HUES48 (cell line): ENCODE data around the gene CCDC117.
A peak's percentile ranks its signal among the peaks of the same experiment; 100 is the strongest.

Experiments
- H3K27ac ChIP-seq: one replicate; pipeline ENCODE4 v1.7.0; 2013; ENCODE audit warnings: low read depth, low read length, inconsistent platforms
- H3K27me3 ChIP-seq: 2 replicates; pipeline ENCODE4 v1.6.1; 2013; ENCODE audit warnings: mild to moderate bottlenecking, low read length; ENCODE audit not compliant: control insufficient read depth, insufficient read depth
- H3K36me3 ChIP-seq: 2 replicates; pipeline ENCODE4 v1.6.1; 2013; ENCODE audit warnings: low read length; ENCODE audit not compliant: control insufficient read depth, insufficient read depth
- H3K4me1 ChIP-seq: 2 replicates; pipeline ENCODE4 v1.6.1; 2013; ENCODE audit warnings: mild to moderate bottlenecking, low read length; ENCODE audit not compliant: control insufficient read depth, insufficient read depth
- H3K4me3 ChIP-seq: 2 replicates; pipeline ENCODE4 v1.5.1; 2013; ENCODE audit warnings: mild to moderate bottlenecking, low read depth, low read length
- H3K9ac ChIP-seq: 2 replicates; pipeline ENCODE4 v1.6.1; 2013; ENCODE audit warnings: mild to moderate bottlenecking, low read depth, low read length, moderate library complexity
- H3K9me3 ChIP-seq: 2 replicates; pipeline ENCODE4 v1.6.1; 2013; ENCODE audit warnings: low read length; ENCODE audit not compliant: control insufficient read depth, insufficient read depth

The CCDC117 gene

DNA sequence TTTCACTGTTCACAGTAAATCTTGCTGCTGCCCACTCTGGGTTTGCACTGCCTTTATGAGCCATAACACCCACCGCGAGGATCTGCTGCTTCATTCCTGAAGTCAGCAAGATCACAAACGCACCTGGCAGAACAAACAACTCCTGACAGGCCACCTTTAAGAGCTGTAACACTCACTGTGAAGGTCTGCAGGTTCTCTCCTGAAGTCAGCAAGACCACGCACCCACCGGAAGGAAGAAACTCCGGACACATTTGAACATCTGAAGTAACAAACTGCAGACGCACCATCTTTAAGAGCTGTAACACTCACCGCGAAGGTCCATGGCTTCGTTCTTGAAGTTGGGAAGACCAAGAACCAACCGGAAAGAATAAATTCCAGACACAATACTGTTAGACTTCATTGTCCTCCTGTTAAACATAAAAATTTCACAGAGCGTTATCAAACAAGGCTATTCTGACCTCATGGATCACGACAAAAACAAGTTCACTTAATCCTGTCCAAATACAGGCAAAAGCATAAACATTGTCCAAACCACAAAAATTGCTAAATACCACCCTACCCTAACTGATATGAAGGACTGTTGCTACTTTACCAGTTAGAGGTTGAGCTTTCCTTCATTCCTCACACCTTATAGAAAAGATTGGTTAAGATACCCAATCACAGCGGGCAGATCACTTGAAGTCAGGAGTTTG, 3.0 kb upstream of the CCDC117 start:
- no peaks in the 10 kb centered on the region for H3K4me1 ChIP-seq

DNA sequence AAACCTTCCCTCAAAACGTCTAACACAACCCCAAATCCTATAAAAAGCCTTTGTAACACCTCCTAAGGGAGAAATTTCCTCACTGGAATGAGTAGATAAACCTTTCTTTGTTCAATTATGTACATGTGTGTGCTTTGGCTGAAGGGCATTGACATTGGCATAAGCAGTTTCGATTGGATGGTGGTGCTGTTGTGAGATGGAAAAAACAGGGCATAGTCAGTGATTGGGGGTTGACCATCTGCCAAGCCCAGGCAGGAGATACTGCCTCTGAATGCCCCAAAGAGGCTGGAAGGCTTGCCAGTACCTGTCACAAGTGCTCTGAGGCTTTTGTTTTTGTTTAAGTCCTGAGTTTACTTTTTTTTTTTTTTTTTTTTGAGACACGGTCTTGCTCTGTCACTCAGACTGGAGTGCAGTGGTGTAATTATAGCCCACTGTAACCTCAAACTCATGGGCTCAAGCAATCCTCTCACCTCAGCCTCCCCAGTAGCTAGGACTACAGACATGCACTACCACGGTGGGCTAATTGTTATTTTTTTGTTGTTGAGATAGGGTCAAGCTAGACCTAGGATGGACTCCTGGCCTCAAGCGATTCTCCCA, 1.2 kb upstream of the CCDC117 start:
- Histone ChIP-seq H3K27me3 (no peaks in the 10 kb centered on the region), H3K4me3 (no peak overlapping the region), H3K4me1 (no peaks in the 10 kb centered on the region), H3K9ac (no peak overlapping the region), H3K27ac (no peak overlapping the region), H3K36me3 (peaks cover 17% of the 10 kb centered on the region), H3K9me3 (no peaks in the 10 kb centered on the region)

More for the DNA sequence above, 3.0 kb upstream of the CCDC117 start:
- Histone ChIP-seq H3K4me3 (no peak overlapping the region), H3K36me3 (peaks cover 5% of the 10 kb centered on the region), H3K27ac (no peak overlapping the region), H3K9ac (no peak overlapping the region), H3K27me3 (no peaks in the 10 kb centered on the region), H3K9me3 (no peaks in the 10 kb centered on the region)

DNA sequence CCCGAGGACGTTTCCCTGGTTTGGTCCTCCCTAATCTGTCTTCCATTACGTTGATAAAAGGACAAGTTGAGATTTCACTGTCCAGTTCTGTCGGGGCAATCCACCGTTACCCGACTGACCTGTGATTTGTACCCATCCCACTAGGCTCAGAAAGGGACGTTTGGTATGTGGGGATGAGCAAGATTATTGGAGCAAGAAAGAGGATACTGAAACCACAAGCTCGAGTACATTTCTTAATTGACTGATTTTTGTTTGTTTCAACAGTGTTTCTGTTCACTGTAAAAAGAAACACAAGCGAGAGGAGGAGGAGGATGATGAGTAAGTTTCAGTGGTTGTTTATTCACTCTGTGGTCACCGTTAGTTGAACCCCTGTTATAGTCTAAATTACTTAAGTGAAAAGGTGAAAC, 969 bp downstream of the CCDC117 start:
- Histone ChIP-seq H3K4me3 (peak overlapping the region; percentile 72), H3K27ac (peak overlapping the region; percentile 93), H3K9me3 (no peaks in the 10 kb centered on the region), H3K27me3 (no peaks in the 10 kb centered on the region), H3K4me1 (no peaks in the 10 kb centered on the region), H3K9ac (peak overlapping the region; percentile 62), H3K36me3 (peaks cover 25% of the 10 kb centered on the region)

DNA sequence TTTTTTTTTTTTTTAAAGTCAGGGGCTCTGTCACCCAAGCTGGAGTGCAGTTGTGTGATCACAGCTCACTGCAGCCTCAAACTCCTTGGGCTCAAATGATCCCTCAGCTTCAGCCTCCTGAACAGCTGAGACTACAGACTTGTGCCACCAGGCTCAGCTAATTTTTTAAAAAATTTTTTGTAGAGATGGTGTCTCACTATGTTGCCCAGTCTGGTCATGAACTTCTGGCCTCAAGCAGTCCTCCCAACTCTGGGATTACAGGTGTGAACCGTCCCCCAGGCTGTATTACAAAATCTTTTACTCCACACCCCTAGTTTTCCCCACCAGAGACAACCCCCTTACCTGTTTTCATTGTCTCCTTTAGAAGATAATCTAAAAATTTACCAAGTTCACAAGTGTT, 1.9 kb downstream of the CCDC117 start:
- Histone ChIP-seq H3K27me3 (no peaks in the 10 kb centered on the region), H3K27ac (no peak overlapping the region), H3K36me3 (peaks cover 30% of the 10 kb centered on the region), H3K9me3 (no peaks in the 10 kb centered on the region), H3K4me3 (no peak overlapping the region), H3K4me1 (no peaks in the 10 kb centered on the region), H3K9ac (no peak overlapping the region)

DNA sequence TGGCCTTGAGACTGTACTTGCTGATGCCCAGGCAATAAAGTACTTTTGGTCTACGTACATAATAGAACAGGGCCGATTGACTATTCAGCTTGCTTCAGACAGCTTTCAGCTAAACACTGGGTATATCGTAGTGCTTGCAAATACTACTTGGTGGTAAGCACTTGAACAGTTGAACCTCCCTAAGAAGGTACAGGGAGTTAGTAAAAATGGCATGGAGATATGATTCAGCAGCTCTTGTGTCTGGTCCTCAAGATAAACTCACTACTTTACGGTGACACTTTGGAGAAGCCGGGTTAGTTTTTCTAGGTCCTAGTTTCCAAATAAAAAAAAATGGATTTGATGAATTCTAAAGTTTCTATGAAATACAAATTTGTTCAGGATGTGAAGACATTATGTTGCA, 7.3 kb downstream of the CCDC117 start:
- Histone ChIP-seq H3K4me1 (no peaks in the 10 kb centered on the region), H3K36me3 (peaks cover 63% of the 10 kb centered on the region), H3K27ac (no peak overlapping the region), H3K9me3 (no peaks in the 10 kb centered on the region), H3K27me3 (no peaks in the 10 kb centered on the region), H3K9ac (no peak overlapping the region), H3K4me3 (no peak overlapping the region)

GRCh38 chr22:28780296-28780695, 7.8 kb downstream of the CCDC117 start:
- Histone ChIP-seq H3K27ac (no peak overlapping the region), H3K4me1 (no peaks in the 10 kb centered on the region), H3K9ac (no peak overlapping the region), H3K9me3 (no peaks in the 10 kb centered on the region), H3K4me3 (no peak overlapping the region), H3K36me3 (peaks cover 63% of the 10 kb centered on the region), H3K27me3 (no peaks in the 10 kb centered on the region)

DNA sequence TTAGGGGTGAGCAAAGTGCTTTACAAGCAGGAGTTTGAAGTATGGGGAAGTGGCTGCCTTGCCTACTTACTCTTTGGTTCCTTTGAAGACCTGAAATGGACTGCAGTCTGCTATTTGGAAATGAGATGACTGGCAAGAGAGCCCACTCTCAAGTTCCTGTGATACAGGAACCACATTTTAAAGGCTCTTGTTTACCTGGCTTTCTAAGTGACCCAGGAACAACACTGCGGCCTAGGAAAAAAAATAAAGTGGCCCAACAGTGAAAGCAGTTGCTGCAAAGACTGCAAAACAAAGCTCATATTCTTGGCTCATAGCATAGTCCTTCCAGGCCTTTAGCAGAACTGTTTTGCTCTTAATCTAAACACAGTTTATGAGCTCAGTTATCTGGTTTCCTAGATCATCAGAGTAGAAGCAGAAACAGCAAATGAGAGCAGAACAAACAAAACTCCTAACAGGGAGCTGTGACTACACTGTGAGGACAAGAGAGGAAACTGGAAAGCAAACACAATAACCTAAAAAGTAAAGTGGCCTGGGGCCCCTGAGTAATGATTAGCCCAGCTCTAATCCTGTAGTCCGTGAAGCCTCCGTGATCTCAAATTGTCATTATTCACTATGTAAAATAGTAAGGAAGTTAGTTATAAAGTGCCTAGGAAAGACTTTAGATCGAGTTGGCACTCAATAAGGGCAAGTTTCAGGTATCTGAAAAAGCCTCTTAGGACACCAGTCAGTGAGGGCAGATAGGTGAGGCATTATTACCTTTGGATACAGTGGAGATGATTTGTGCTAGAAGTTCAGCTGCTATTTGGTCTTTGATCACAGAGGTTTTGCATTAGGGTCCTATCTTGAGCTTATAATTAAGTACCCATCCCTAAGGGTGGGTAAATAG, 11.5 kb downstream of the CCDC117 start:
- peaks cover 82% of the 10 kb centered on the region for H3K36me3 ChIP-seq
- H3K27ac ChIP-seq = no peak overlapping the region
- no peaks in the 10 kb centered on the region for H3K4me1 ChIP-seq
- no peaks in the 10 kb centered on the region for H3K27me3 ChIP-seq
- H3K9me3 ChIP-seq = no peaks in the 10 kb centered on the region
- H3K4me3 ChIP-seq = no peak overlapping the region
- H3K9ac ChIP-seq = no peak overlapping the region

DNA sequence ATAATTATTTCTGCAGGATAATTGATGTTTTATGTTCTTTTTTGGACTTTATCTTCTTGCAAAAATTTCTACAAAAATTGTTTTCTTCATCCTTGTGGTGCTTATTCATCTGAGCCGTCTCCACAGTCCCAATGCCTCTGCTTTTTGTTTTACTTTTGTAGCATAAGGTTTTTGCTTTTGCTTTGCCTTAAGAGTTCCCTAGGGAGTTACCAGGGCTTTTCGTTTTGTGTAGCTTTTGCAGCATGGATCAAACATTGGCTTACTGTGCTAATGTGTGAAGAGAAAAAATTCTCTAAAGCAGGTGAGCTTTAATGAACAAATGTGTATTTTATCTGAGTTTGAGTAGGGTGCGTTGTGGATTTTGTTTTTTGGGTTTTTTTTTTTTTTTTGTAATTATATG, 16.1 kb downstream of the CCDC117 start:
- Histone ChIP-seq H3K4me3 (no peak overlapping the region), H3K4me1 (no peaks in the 10 kb centered on the region), H3K27me3 (no peaks in the 10 kb centered on the region), H3K9me3 (no peaks in the 10 kb centered on the region), H3K27ac (no peak overlapping the region), H3K36me3 (peaks cover 53% of the 10 kb centered on the region), H3K9ac (no peak overlapping the region)

DNA sequence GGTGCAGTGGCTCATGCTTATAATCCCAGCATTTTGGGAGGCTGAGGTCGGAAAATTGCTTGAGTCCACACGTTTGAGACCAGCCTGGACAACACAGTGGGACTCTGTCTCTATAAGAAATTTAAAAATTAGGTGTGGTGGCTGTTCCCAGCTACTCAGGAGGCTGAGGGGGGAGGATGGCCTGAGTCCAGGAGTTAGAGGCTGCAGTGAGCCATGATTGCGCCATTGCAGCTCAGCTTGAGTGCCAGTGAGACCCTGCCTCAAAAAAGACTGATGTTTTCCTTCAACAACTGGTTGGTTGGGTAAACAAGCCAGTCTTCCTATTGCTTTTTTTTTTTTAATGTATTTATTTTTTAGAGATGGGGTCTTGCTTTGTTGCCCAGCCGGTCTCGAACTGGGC, 18.6 kb downstream of the CCDC117 start:
- Histone ChIP-seq H3K27me3 (no peaks in the 10 kb centered on the region), H3K9me3 (no peaks in the 10 kb centered on the region), H3K4me1 (no peaks in the 10 kb centered on the region), H3K4me3 (no peak overlapping the region), H3K9ac (no peak overlapping the region), H3K27ac (no peak overlapping the region), H3K36me3 (peaks cover 53% of the 10 kb centered on the region)

DNA sequence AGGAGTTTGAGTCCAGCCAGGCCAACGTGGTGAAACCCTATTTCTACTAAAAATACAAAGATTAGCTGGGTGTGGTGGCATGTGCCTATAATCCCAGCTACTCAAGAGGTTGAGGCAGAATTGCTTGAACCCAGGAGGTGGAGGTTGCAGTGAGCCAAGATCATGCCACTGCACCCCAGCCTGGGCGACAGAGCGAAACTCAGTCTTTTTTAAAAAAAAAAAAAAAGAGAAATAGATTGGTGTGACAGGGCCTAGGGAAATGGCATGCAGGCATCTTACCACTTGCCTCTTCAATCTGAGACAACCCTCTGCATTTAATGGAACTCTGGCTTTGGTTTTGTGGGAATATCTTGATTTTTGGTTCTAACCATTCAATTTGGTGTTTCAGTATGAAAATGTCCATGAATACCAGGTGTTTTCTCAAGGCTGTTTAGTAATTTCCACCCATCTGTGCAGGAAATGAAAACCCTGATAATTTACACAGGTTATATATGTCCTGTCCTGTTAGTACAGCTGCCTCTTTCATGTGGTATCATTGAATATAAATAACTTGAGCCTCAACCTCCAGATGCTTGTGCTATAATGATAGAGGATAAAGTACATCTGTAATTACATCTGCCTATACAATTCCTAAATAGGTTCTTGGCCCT, 19.5 kb downstream of the CCDC117 start:
- H3K4me1 ChIP-seq = no peaks in the 10 kb centered on the region
- peaks cover 53% of the 10 kb centered on the region for H3K36me3 ChIP-seq
- H3K27ac ChIP-seq = no peak overlapping the region
- H3K9me3 ChIP-seq = no peaks in the 10 kb centered on the region
- H3K27me3 ChIP-seq = no peaks in the 10 kb centered on the region
- H3K9ac ChIP-seq = no peak overlapping the region
- H3K4me3 ChIP-seq = no peak overlapping the region
